HG03354 (cell line): Measurements from ENCODE around the gene KCNF1.

Experiments
- ATAC-seq: cut with Tn5 transposase; IDR thresholded peaks from one replicate; pipeline ENCODE4 v1.9.1; 2021; ENCODE audit warnings: mild to moderate bottlenecking; ENCODE audit not compliant: unreplicated experiment, poor library complexity, severe bottlenecking

KCNF1 gene

DNA sequence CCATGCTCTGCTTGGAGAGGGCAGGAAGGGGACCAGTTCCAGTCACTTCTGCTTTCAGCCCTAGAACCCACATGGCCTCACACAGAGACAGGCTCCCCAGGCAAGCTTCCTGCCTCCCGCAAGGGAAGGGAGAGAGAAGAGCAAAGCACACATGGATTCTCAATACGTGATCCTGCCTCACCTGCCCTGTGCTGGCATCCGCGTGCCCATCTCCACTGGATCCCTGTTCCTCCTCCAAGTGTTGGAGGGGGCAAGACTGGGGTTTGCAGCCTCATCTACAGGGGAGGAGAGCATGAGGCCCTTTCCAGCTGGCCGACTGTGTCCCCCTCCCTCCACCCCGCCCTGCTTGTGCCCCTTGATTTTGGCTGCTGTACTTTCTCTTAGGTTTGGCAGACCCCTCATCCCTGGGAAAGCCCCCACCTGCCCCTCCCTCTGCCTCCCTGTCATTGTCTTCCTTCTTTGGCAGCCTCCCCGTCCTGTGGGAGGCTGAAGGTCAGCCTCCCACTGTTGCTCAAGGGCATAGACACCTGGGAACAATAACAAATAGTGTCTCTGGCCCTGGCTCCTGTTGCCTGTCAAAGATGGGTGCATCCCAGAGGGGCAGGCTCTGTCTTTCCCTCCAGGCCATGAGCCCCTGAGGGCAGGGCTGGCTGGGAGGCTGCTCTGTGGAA, 22.7 kb downstream of the KCNF1 start:
- ATAC-seq, result no peak

GRCh38 chr2:10934979-10935350, 23.2 kb downstream of the KCNF1 start:
- no peak for ATAC-seq

GRCh38 chr2:10935366-10935918, 23.7 kb downstream of the KCNF1 start:
- ATAC-seq, result no peak

- ATAC-seq, result no peak
These were observed 24.5 kb downstream of the KCNF1 start for GRCh38 chr2:10935953-10936942.

DNA sequence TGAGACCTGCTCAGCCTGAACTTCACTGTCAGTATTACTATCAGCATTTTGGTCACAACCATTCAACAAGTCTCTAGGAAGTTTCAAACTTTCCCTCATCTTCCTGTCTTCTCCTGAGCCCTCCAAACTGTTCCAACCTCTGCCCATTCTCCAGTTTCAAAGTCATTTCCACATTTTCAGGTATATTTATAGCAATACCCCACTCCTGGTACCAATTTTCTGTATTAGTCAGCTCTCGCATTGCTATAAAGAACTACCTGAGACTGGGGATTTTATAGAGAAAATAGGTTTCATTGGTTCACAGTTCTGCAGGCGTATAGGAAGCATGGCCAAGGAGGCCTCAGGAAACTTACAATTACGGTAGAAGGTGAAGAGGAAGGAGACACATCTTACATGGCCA, 27.3 kb downstream of the KCNF1 start:
- ATAC-seq, result no peak

GRCh38 chr2:10940596-10940995, 28.9 kb downstream of the KCNF1 start:
- no peak for ATAC-seq

- ATAC-seq, result no peak
These were observed 29.6 kb downstream of the KCNF1 start for GRCh38 chr2:10941383-10941782.

GRCh38 chr2:10944799-10945198, 33.1 kb downstream of the KCNF1 start:
- ATAC-seq, result no peak

- ATAC-seq, result no peak
These were observed 34.7 kb downstream of the KCNF1 start for GRCh38 chr2:10946394-10946793.

- no peak for ATAC-seq
These were observed 35.3 kb downstream of the KCNF1 start for GRCh38 chr2:10947005-10947440.

DNA sequence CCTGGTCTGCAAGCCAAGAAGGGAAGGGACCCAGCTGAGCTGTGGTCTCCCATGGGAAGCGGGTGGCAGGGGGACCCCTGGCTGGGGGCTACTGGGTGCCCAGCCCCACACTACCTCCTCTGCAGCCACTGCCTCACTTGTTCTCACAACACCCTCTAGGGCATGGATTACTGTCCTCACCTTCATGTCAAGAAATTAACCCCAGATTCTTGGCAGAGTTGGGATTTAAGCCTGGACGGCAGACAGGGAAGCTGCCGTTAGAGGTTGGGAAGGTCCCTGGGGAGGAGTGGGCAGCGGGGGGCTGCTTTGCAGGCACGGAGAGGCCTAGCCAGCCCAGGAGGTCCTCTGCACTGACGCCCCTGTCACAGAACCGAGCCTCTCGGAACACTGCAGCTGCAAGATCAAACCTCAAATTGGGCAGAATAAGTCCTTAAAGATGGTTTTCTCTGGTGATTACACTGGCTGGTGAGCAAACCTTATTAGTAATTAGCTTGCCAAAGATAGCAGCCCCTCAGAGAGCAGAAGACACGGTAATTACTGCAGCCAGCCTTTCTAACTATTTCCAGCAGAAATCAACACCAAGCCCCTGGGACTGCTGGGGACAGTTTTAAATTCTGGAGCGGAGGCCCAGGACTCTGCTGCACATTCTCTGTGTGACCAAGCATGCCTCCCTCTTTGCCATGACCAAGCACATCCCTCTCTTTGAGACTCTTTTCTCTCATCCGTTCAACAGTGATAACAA, 35.9 kb downstream of the KCNF1 start:
- ATAC-seq, result no peak

DNA sequence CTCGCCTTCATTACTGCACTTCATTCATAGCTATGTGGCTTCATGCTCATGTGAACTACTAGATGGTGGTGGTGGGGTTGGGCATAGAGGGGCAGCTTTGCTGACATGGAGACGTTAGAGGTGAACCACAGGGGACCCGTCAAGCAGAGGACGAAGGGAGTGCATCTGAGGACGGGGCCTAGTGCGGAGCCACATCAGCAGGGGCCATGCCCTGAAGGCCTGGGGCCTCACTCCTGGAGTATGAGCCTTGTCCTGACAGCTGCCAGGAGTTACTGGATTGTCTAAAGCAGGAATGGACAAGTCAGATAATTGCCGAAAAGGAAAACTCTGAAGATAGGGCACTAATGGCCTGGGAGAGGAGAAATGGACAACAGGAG, 36.4 kb downstream of the KCNF1 start:
- no peak for ATAC-seq

GRCh38 chr2:10948606-10949230, 37.0 kb downstream of the KCNF1 start:
- no peak for ATAC-seq

GRCh38 chr2:10949835-10950234, 38.1 kb downstream of the KCNF1 start:
- no peak for ATAC-seq

GRCh38 chr2:10951558-10952414, 40.1 kb downstream of the KCNF1 start:
- no peak for ATAC-seq

GRCh38 chr2:10954416-10954815, 42.7 kb downstream of the KCNF1 start:
- ATAC-seq, result no peak

DNA sequence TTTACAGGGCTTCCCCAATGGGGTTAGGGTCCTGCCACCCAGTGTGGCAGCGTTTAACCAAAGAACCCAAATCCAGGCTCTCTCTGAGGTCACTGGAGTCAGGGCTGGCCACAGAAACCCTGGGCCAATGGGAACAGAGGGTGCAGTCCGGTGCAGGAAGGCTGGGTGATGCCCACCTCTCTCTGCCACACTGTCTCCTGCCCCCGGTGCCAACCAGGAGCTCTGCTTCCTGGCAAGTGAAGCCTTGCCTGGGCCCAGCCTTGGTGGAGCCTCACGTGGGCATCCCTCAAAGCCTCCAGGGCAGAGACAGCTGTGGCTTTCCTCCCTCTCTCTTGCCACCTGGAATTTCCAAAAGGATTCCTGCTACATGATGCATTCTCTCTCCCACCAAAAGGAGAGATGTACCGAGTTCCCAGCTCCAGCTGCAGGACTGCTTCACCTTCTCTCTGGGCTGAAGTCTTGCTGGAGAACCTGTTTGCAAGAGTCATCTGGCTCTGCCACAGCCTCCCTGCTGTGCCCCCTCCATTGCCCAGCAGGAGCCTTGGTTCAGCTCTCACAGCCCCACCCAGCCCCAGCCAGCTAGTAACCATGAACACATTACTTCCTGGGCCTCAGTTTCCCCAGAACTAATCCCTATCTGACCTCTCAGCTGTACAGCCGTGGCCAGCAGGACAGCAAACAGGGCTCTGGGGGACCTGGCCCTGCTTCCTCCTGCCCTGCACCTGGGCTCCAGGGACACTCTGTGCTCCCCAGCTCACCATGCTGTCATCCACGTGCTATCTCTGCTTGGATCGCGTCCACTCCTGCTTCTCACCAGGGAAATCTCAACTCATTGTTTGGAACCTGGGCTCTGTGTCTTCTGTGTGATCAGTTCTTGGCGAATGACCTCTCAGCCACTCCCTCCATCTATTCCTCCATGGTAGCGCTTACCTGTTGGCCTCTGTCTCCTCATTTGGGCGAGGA, 43.4 kb downstream of the KCNF1 start:
- no peak for ATAC-seq
